EL (cell line): ENCODE measurements around the gene GTF2I.
"Not testable (repeated sequence)": the region's sequence is repeated elsewhere in the genome, so short reads cannot be mapped to it uniquely, and the experiment has no call there.

Source experiments
- DNase-seq: peaks from one replicate; pipeline ENCODE4 v3.0.0-alpha.2; 2016

The GTF2I gene

GRCh38 chr7:74781746-74782145 is 124.2 kb downstream of the GTF2I start:
- not testable (repeated sequence) for DNase-seq

- not testable (repeated sequence) for DNase-seq
These were observed 126.1 kb downstream of the GTF2I start for GRCh38 chr7:74783595-74783994.

GRCh38 chr7:74788369-74789150 is 131.0 kb downstream of the GTF2I start:
- peak; percentile 80 for DNase-seq

GRCh38 chr7:74789200-74789736 is 131.8 kb downstream of the GTF2I start:
- not testable (repeated sequence) for DNase-seq

- DNase-seq, result not testable (repeated sequence)
These were observed 140.5 kb downstream of the GTF2I start for GRCh38 chr7:74797848-74798622.

- not testable (repeated sequence) for DNase-seq
These were observed 141.1 kb downstream of the GTF2I start for GRCh38 chr7:74798644-74799043.
